Islet of Langerhans (tissue), 1 donor: ENCODE measurements around the gene OTUD6A.
A peak's percentile ranks its signal among the peaks of the same experiment; 100 is the strongest.

Experiments
- FAIRE-seq: peaks from one replicate; lab custom pipeline; 2011; peaks lifted over from hg19 to GRCh38; lab: Jason Lieb, UNC

Gene OTUD6A, protein sequence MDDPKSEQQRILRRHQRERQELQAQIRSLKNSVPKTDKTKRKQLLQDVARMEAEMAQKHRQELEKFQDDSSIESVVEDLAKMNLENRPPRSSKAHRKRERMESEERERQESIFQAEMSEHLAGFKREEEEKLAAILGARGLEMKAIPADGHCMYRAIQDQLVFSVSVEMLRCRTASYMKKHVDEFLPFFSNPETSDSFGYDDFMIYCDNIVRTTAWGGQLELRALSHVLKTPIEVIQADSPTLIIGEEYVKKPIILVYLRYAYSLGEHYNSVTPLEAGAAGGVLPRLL

GRCh38 chrX:70062076-70062475 lies at the start of gene OTUD6A:
TSS of gene OTUD6A (plus strand) at chrX:70062457. CDS start at chrX:70062525, 68 bp downstream.
- FAIRE-seq = no peak

GRCh38 chrX:70012756-70013155 lies 49.5 kb upstream of the OTUD6A start:
- no peak for FAIRE-seq

DNA sequence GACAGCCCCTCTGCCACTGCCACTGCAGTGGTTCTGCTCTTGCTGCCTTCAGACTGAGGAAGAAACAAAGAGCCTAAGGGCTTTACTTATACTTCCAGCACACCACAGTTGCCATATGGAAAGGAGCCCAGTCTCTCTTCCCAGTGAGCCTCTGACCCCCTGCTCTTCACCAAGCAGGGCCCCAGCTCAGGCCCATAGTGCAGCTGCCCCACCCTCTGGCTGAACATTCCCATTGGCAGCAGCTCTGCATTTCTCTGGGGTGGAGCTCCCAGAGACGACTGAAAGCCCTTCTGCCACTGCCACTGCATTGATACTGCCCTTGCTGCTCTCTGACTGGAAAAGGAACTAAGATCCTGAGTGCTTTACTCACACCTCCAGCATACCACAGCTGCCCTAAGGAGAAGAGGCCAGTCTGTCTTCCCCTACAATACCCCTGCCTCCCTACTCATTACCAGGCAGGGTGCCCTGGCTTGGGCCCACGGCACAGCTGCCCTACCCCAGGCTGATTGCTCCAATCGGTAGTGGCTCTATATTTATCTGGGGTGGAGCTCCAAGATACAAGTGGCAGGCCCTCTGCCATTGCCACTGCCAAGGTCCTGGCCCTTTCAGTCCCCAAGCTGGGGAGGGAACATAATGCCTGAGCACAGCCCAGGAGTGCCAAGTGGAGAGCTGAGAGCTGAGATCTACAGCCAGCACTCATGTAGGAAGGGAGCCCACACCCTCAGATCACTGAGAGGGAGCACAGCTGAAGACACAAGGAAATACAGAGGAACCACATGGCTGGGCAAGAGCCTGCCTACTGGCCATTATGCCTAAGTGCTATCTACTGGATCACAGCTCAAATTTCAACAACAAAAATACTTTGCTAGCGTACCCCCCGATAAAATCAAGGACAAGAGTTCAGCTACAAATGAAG lies 48.5 kb upstream of the OTUD6A start:
- FAIRE-seq = no peak

- FAIRE-seq = peak; percentile 24
These were observed 45.7 kb upstream of the OTUD6A start for GRCh38 chrX:70016513-70016912.

GRCh38 chrX:70022616-70023015 lies 39.6 kb upstream of the OTUD6A start:
- FAIRE-seq = no peak

DNA sequence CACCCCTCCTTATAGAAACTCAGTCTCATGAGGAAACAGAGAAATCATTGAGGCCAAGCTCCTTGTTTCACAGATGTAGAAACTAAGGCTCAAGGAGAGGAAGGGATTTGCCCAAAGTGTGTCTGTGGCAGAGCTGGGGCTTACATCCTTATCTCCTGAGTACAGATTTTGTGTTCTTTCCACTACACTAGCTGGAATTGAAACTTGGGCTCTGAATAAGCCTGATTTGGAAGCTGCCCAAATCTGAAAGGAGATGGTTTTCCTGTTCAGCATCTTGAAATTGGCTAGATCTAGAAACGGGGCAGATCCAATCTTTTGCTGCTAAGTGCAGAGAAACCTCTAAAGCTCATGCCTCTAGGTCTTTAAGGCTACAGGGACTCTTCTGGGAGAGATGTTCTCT lies 36.8 kb upstream of the OTUD6A start:
- FAIRE-seq = no peak

- no peak for FAIRE-seq
These were observed 36.0 kb upstream of the OTUD6A start for GRCh38 chrX:70026112-70026850.

GRCh38 chrX:70026851-70027200 lies 35.4 kb upstream of the OTUD6A start:
- FAIRE-seq = no peak

GRCh38 chrX:70029863-70030262 lies 32.4 kb upstream of the OTUD6A start:
- no peak for FAIRE-seq

GRCh38 chrX:70030301-70030767 lies 31.9 kb upstream of the OTUD6A start:
- peak; percentile 89 for FAIRE-seq

GRCh38 chrX:70032792-70033191 lies 29.5 kb upstream of the OTUD6A start:
- no peak for FAIRE-seq

DNA sequence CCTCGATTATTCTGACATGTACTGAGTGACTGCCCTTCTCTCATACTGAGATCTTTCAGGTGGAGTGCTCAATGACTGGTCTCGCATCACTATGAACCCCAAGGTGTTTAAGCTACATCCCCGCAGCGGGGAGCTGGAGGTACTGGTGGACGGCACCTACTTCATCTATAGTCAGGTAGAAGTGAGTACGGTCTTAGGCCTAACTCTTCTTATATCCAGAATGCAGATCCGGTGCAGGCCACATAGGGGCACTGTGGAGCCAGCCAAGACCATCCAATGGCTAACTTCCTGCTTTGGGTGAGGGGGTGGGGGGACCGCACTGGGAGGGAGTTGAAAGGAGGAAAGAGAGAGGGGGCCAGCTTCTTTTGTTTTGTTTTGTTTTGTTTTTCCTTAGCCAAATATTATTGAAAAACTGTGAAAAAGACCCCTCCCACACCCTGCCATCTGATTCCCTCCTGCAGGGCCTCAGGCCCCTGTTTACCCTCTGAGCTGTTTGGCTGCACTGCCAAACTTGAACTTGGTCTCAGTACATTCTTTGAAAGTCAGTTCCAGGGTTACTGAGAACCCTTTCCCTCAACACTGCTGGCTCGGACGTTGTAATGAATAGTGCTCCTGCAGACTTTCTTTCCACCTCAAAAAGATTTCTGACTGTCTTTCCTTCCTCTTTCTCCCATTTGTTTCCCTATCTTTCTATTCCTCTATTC lies 28.8 kb upstream of the OTUD6A start:
- no peak for FAIRE-seq

DNA sequence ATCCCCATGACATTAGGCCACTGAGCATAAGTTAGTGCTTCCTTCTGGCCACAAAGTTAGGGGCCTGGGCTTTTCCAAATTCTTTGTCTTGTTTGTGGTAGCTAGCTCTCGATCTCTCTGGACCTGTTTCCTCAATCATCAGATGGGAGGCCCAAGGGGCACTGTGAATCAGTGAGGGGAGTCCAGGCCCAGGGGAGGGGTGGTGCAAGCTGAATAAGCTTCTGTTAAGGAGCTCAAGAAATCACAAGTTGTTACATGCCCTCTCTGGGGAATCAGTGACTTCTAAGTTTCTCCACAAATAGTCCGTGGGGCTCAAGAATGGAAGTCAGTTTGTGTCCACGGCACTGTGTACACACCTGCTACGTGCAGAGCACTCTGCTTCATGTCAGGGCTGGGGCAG lies 27.6 kb upstream of the OTUD6A start:
- FAIRE-seq = no peak

- FAIRE-seq = no peak
These were observed 23.7 kb upstream of the OTUD6A start for GRCh38 chrX:70038515-70038914.

DNA sequence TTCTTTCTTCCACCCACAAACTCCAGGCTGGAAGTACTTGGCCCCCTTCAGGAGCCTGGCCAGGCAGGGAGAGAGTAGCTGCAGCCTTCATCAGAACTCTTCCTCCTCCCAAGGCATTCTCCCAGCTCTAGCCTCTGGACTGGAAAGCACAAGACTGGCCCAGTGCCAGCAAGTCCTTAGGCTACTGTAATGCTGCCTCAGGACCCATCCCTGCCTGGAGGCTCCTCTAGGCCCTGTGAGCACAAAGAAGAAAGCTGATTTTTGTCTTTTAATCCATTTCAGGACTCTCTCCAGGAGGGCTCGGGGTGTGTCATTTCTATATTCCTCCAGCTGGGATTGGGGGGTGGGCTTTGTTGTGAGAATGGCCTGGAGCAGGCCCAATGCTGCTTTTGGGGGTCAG lies 23.3 kb upstream of the OTUD6A start:
- FAIRE-seq = no peak

GRCh38 chrX:70039758-70040157 lies 22.5 kb upstream of the OTUD6A start:
- no peak for FAIRE-seq

DNA sequence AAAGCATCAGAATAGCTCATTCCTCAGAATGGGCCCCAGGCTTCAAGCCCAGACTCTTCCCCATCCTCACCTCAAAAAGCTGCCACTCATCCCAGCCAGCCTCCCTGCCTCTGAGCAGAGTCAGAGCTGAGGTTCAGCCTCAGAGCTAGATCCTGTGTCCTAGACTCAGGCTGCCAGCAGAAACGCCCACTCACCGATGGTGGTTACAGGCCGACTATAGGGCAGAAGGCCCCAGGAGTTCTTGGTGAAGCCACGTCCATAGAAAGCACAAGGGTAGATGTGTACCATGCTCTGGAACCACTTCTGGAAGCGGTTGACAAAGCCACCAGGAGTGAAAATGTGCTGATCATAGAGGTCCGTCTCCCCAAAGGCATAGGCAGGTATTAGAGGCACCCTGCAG lies 20.3 kb upstream of the OTUD6A start:
- FAIRE-seq = no peak

DNA sequence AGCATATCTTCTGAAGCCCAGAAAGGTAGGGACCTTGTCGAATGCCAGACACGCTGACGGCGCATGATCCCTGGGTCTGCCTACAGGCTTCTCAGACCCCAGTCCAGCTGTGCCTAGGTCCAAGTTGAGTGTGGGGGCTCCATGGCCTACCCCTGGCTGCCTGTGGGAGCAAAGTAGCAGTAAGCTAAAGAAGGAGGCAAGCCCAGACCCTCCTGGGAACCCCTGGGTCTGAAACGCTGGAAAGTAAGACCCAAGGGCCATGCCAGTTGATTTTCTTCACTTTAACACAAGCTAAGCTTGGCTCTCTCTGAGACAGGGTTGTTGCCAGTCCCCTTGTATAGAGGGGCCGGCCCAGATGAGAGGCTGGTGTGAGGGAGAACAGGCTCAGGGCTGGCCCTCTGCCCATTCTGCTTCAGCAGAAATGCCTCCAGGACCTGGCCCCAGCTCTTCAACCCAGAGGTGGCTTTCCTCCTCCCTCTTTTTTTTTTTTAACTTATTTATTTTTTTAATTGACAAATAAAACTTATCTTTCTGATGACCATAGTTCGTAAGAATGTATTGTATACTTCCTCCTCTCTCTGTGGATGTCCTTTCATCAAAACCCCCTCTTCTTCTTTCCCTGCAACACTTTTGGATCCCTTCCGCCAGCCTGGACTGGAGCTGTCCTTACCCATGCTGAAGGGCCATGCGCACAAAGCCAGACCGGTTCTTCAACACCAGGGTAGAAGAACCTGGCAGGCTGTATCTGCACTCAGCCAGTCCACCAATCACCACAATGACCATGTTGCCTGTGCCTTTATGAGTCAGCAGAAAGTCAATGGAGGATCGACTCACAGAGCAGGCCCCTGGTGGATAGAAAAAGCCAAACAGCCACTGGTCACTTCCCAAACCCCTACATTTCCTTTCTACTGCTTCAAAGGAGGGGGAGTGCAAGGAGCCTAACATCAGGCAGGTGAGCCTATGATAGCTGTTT lies 19.6 kb upstream of the OTUD6A start:
- FAIRE-seq = no peak

- FAIRE-seq = no peak
These were observed 18.6 kb upstream of the OTUD6A start for GRCh38 chrX:70043685-70044084.

GRCh38 chrX:70044541-70045245 lies 17.6 kb upstream of the OTUD6A start:
- no peak for FAIRE-seq
